GM19193 (cell line): ENCODE measurements around the gene CDK4.

Experiments used
- POLR2A ChIP-seq: IDR thresholded peaks from 4 replicates; pipeline ENCODE4 v1.6.1; 2011; ENCODE audit not compliant: insufficient read depth, insufficient read length; ENCODE audit errors: extremely low read depth

Gene CDK4

GRCh38 chr12:57777367-57777766 lies 25.3 kb upstream of the CDK4 start:
- no peak for TF ChIP-seq POLR2A

- TF ChIP-seq POLR2A, result no peak
Measured at GRCh38 chr12:57776247-57776587, 24.1 kb upstream of the CDK4 start.

GRCh38 chr12:57775563-57776246 lies 23.6 kb upstream of the CDK4 start:
- no peak for TF ChIP-seq POLR2A

GRCh38 chr12:57775044-57775443 lies 22.9 kb upstream of the CDK4 start:
- TF ChIP-seq POLR2A, result no peak

GRCh38 chr12:57772429-57773322 lies 20.6 kb upstream of the CDK4 start, which contains the start of gene EEF1AKMT3:
Gene EEF1AKMT3, plus strand, starts transcription at chr12:57772614. Its CDS starts 111 bp downstream, at chr12:57772725.
- no peak for TF ChIP-seq POLR2A

- TF ChIP-seq POLR2A, result peak; percentile 88
Measured at GRCh38 chr12:57771873-57772428, 19.8 kb upstream of the CDK4 start, which contains the start of gene METTL1. Gene METTL1, minus strand, starts transcription at chr12:57772105. Its CDS starts 22 bp downstream, at chr12:57772083.

- no peak for TF ChIP-seq POLR2A
Measured at GRCh38 chr12:57771236-57771872, 19.2 kb upstream of the CDK4 start.

GRCh38 chr12:57770734-57771133 lies 18.6 kb upstream of the CDK4 start:
- TF ChIP-seq POLR2A, result no peak

- no peak for TF ChIP-seq POLR2A
Measured at GRCh38 chr12:57769594-57769993, 17.5 kb upstream of the CDK4 start.

GRCh38 chr12:57767876-57768275 lies 15.8 kb upstream of the CDK4 start:
- TF ChIP-seq POLR2A, result no peak

- TF ChIP-seq POLR2A, result no peak
Measured at GRCh38 chr12:57767305-57767698, 15.2 kb upstream of the CDK4 start.

GRCh38 chr12:57766464-57767304 lies 14.6 kb upstream of the CDK4 start, which contains the start of gene CYP27B1:
Gene CYP27B1, minus strand, starts transcription at chr12:57767078. Its CDS starts 37 bp downstream, at chr12:57767041.
- no peak for TF ChIP-seq POLR2A

GRCh38 chr12:57765698-57766463 lies 13.8 kb upstream of the CDK4 start:
- TF ChIP-seq POLR2A, result no peak

- TF ChIP-seq POLR2A, result peak; percentile 27
Measured at GRCh38 chr12:57765003-57765697, 13.0 kb upstream of the CDK4 start.

GRCh38 chr12:57764662-57765002 lies 12.5 kb upstream of the CDK4 start:
- no peak for TF ChIP-seq POLR2A
